LNCAP (cell line): ENCODE data around the gene INHBB.

Experiments used
- CTCF ChIP-seq: fragments of 450-650 bp; IDR thresholded peaks from 2 replicates; pipeline ENCODE4 v1.5.1; 2017; ENCODE audit warnings: mild to moderate bottlenecking

INHBB gene

GRCh38 chr2:120346026-120346666 is at the start of gene INHBB:
Gene INHBB (plus strand): TSS chr2:120346136. CDS start chr2:120346189, 53 bp downstream.
- no peak for TF ChIP-seq CTCF

GRCh38 chr2:120298173-120298835 is 47.6 kb upstream of the INHBB start:
- no peak for TF ChIP-seq CTCF

- no peak for TF ChIP-seq CTCF
Observed at GRCh38 chr2:120299004-120299403, 46.9 kb upstream of the INHBB start.

- TF ChIP-seq CTCF, result no peak
Observed at GRCh38 chr2:120299561-120299960, 46.4 kb upstream of the INHBB start.

- no peak for TF ChIP-seq CTCF
Observed at GRCh38 chr2:120300385-120300784, 45.6 kb upstream of the INHBB start.

GRCh38 chr2:120301284-120301683 is 44.7 kb upstream of the INHBB start:
- no peak for TF ChIP-seq CTCF

- TF ChIP-seq CTCF, result no peak
Observed at GRCh38 chr2:120302301-120302700, 43.6 kb upstream of the INHBB start.
